Breast epithelium (tissue), 3 donors: Measurements from ENCODE around the gene CEP85L.

Experiments
- CTCF ChIP-seq, 3 donors: fragments of 450-650 bp; IDR thresholded peaks; one replicate each; pipeline ENCODE4 v1.5.1; 2016 to 2017; ENCODE audit warnings: antibody characterized with exemption in 3 of 3, mild to moderate bottlenecking in 3 of 3, moderate library complexity in 3 of 3
- POLR2A ChIP-seq: fragments of 450-650 bp; IDR thresholded peaks from one replicate; pipeline ENCODE4 v1.6.1; 2016; ENCODE audit warnings: antibody characterized with exemption, mild to moderate bottlenecking, moderate library complexity
- POLR2AphosphoS5 ChIP-seq, 3 donors: sonication (generic); formaldehyde crosslinking; IDR thresholded peaks; one replicate each; pipeline ENCODE4 v1.6.1; 2017; ENCODE audit warnings: antibody characterized with exemption in 3 of 3

GRCh38 chr6:118567974-118568373 is 83.4 kb downstream of the CEP85L start:
- TF ChIP-seq CTCF (IDR thresholded peaks at IDR 0.05) (no peak), POLR2AphosphoS5 (IDR thresholded peaks at IDR 0.05) (no peak), POLR2A (no peak)
